Stimulated activated CD8-positive, alpha-beta memory T cell treated with anti-CD3 and anti-CD28 coated beads, Interleukin-2, amount 100 ng/mL, for 48 hours (primary cell): Measurements from ENCODE around the gene MERTK.
"Not testable (repeated sequence)": the region's sequence is repeated elsewhere in the genome, so short reads cannot be mapped to it uniquely, and the experiment has no call there.

ENCODE experiments used
- DNase-seq, 2 donors: peaks; one replicate each; pipeline ENCODE4 v3.0.0-alpha.2; 2020; ENCODE audit warnings: low read depth in 2 of 2

MERTK gene

DNA sequence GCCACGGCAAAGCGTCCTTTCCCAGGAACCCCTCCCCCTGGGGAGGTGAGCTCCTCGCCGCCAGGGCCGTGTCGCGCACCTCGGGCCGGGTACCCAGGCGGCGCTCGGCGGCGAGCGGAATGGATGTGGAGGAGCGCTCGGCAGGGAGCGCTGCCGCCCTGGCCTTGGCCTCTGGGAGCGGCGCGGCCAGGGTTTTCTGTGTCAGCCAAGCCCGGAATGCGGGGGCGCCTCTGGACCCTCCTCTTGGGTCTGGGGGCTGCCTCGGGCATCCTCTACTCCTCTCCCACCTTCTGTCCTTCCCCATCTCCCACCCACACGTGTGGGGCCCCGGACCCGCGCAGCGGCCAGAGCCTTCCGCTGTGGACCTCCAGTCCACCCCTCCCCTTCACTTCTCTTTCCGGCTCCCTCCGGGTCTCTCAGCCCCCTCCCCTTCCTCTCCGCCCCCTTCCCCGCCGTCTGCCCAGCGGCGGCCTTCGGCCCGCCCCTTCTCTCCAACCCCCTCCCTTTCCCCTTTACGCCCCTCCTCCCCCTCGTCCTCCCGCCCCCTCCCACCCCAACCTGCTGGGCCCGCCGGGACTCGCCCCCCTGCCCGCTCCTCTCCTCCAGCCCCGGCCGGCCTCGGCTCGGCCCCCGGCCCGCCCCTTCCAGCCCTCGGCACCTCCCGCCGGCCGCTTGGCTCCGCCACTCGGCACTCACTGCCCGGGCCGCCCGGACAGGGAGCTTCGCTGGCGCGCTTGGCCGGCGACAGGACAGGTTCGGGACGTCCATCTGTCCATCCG is at the start of gene MERTK:
Gene MERTK, plus strand, starts transcription at position 684 of the 779 bp plus-strand sequence. CDS start 129 bp downstream, outside the sequence.
- peak; percentile 42 to 46 for DNase-seq

DNA sequence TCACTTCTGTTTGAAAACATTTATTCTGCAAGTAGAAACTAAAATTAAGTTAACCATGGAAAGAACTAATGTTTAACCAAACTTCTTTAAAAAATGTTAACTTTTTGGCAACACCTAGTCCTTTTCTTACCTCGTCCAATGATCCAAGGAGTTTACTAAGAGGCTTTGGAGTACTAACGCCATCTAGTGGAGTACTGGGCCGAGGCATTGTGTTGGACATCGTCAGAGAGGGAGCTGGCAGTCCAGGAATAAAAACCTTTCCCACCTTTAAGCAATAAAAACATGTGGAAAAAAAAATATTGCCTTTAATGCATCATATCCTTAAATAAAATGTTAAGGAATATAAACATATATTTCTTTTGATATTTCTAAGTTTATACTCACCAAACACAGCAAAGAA is 47.8 kb upstream of the MERTK start:
- DNase-seq = not testable (repeated sequence)

- DNase-seq = not testable (repeated sequence)
Measured at GRCh38 chr2:111852544-111852943, 45.9 kb upstream of the MERTK start.

DNA sequence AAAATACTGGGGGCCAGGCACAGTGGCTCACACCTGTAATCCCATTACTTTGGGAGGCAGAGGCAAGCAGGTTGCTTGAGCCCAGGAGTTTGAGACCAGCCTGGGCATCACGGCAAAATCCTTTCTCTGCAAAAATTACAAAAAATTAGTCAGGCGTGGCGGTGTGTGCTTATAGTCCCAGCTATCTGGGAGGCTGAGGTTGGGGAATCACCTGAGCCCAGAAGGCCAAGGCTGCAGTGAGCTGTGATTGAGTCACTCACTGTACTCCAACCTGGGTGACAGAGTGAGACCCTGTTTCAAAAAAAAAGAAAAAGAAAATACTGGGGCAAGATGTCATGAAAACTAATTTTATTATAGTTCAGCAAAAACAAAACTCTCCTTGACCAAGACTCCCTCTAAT is 38.4 kb upstream of the MERTK start:
- not testable (repeated sequence) for DNase-seq

GRCh38 chr2:111865124-111865523 is 33.3 kb upstream of the MERTK start:
- not testable (repeated sequence) for DNase-seq

GRCh38 chr2:111872806-111873205 is 25.6 kb upstream of the MERTK start:
- DNase-seq = not testable (repeated sequence)

GRCh38 chr2:111883661-111884591 is 14.5 kb upstream of the MERTK start, which contains the start of gene ANAPC1:
Gene ANAPC1, minus strand, starts transcription at chr2:111884193. Its CDS starts 3,368 bp downstream, at chr2:111880825.
- DNase-seq = peak; percentile 81 to 88

- no peak for DNase-seq
Measured at GRCh38 chr2:111884592-111884964, 13.8 kb upstream of the MERTK start.

GRCh38 chr2:111896024-111896423 is 2.4 kb upstream of the MERTK start:
- DNase-seq = no peak

DNA sequence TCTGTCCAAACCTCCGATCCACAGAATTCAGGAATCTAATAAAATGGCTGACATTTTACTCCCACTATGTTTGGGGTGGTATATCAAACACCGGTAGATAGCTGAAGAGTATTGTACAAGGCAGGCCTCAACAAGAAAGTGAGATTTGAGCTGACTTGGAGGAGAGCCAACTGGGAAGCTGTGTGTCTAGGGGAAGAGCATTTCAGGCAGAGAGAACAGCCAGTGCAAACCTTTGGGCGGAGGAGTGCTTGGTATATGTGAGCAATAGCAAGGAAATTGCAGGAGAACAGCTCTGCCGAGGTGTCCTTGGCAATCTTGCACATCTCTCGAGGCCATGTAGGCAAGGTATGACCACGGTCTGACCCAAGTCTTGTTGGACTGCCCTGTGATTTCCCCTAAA is 1.8 kb upstream of the MERTK start:
- no peak for DNase-seq

DNA sequence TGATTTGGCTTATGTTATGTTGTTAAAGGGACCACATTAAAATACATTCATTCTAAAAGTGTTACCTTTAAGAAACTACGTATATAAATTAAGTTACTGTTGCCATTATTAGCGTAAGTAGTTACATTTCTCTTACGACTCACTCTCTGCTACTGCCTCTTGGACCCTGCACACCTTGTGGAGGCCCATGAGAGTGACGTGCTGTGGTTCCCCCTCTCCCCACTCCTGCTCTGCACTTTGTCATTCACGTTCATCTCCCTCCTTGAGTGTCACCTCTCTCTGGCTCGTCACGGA is 830 bp upstream of the MERTK start:
- no peak for DNase-seq

- DNase-seq = no peak
Measured at GRCh38 chr2:111898703-111899514, 502 bp downstream of the MERTK start.

GRCh38 chr2:111900859-111901258 is 2.5 kb downstream of the MERTK start:
- DNase-seq = no peak

DNA sequence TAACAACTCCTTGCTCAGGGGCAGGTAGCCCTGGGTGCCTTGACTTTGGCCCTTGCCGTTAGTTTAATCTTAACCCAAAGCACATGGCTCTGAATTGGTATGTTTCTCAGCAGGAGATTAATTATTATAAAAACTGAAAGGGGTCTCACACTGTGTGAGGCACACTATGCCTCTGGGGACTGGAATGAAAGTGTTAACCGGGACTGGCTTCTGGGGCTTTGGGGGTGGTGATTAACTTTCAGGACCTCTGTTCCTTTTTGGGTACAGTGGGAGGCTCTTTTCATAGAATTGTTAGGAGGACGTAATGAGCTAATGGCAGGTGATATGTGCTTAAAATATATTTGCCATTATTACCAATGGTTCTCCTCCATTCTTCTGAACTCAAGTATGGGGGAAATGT is 5.1 kb downstream of the MERTK start:
- no peak for DNase-seq

GRCh38 chr2:111903930-111904439 is 5.6 kb downstream of the MERTK start:
- no peak for DNase-seq

DNA sequence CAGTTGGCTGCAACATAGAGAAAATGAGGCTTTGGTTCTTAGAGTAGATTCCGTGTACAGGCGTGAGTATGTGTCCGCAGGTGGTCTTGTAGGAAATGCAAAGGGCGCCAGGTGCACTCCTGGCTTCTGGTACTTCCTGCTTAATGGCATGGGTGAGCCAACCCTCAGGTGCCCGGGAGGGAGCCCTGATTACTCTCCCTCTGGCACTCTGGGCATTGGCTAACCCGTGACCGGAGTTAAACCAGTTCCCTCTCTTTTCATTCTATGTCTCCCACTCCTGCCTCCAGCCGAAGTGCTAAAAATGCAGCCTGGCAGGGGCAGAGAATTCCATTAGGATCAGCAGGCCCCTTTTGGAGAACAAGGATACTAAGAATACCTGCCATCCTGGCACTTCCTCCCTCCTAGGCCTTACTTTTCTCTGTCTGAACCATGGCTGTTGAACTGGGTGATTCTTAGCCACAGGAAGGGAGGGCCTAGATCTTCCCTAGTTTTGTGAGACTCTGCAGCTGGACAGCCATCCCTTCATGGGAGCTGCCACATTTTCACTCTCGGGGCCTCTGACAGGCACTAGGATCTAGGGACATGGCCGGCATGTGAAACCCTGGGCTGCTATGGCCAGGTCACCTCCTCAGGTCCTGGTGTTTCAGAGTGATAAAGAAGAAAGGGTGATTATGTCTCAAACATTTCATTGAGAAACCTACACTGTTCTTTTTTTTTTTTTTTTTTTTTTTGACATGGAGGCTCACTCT is 6.5 kb downstream of the MERTK start:
- DNase-seq = no peak

DNA sequence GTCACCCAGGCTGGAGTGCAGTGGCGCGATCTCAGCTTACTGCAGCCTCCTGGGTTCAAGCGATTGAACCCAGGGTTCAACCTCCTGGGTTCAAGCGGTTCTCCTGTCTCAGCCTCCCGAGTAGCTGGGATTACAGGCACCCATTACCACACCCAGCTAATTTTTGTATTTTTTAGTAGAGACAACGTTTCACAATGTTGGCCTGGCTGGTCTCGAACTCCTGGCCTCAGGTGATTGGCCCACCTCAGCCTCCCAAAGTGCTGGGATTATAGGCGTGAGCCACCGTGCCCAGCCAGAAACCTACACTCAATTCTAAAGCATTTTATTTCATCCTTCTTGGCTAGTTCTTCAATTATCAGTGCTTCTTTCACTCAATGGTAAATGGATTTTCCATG is 7.1 kb downstream of the MERTK start:
- DNase-seq = not testable (repeated sequence)

DNA sequence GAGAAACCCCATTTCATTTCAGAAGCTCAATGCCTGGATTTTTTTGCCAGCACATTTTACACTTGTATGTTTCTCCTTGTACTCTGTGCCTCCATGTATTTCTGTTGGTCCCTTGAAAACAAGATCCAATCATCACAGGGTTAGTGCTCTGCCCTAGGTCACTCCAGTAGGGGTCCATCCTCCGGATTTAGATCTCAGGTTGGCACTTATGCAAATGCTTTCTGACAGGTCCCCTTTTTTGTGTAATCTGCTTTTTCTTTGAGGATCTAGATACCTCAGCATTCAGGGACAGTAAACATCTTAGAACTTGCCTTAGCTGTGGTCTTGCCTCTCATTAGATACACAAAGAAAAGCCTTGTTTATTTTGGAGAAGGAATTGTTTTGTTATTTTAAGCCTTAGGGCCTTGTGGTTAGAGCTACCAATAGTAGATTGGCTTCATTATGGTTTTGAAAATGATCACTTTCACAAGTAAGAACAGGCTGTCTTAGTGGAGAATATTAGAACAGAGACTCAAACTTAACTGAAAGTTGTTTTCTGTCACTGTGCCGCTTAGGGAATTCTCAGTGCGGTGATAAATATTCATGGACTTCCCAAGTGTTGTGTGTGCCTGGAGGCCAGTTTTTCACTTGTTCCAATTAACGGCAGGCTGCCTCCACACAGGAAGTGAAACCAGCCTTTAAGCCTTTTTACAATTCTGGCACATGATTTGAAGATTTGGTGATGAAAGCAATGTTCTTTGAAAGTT is 7.8 kb downstream of the MERTK start:
- DNase-seq = no peak

GRCh38 chr2:111908578-111908977 is 10.2 kb downstream of the MERTK start:
- DNase-seq = no peak

- no peak for DNase-seq
Measured at GRCh38 chr2:111909079-111909478, 10.7 kb downstream of the MERTK start.
